ENCODE measurements around the gene SLU7.

- TF ChIP-seq CTCF (IDR thresholded peaks at IDR 0.05 in 8 of 11, conservative IDR thresholded peaks at IDR 0.05 in 3 of 11), result no peak
- TF ChIP-seq POLR2AphosphoS5 (IDR thresholded peaks at IDR 0.05), result no peak
These were observed 21.4 kb downstream of the SLU7 start for GRCh38 chr5:160397492-160397891.
